Measurements from ENCODE around the gene CFAP298.

- TF ChIP-seq NFRKB (IDR thresholded peaks at IDR 0.05) (no peak), FOXA1 (IDR thresholded peaks at IDR 0.05) (no peak), SP1 (IDR thresholded peaks at IDR 0.05) (no peak), PKNOX1 (IDR thresholded peaks at IDR 0.05) (no peak), FOXM1 (IDR thresholded peaks at IDR 0.05; ENCODE audit: borderline replicate concordance) (no peak), ARNT (IDR thresholded peaks at IDR 0.05) (no peak), CTBP1 (IDR thresholded peaks at IDR 0.05; ENCODE audit: borderline replicate concordance) (no peak), FOXK2 (IDR thresholded peaks at IDR 0.05) (no peak), ZNF384 (IDR thresholded peaks at IDR 0.05) (no peak), BHLHE40 (IDR thresholded peaks at IDR 0.05; ENCODE audit: borderline replicate concordance) (no peak), L3MBTL2 (conservative IDR thresholded peaks at IDR 0.05) (no peak), ELF4 (IDR thresholded peaks at IDR 0.05) (no peak)
Measured at GRCh38 chr21:32554832-32555638, 57.1 kb downstream of the CFAP298 start.

All from HEK293T (cell line).